A673 (cell line): ENCODE data around the gene C3. TPM values are rescaled to one million over a fixed set of nuclear protein-coding genes. Genes with fewer than 3 reads are reported as not detected.

ENCODE experiments used
- BruUV-seq: library from RNA; stranded (reverse); fragments of 400-500 nt; replicated peaks from 2 replicates; lab custom pipeline; 2021; lab: Mats Ljungman, UMichigan
- CTCF ChIA-PET: fragments of 300-600 bp; sonication (Branson Sonifier 250); formaldehyde crosslinking; loops from one replicate; lab custom pipeline; 2022; ENCODE audit warnings: antibody characterized with exemption; lab: Charles Lee
- POLR2A ChIA-PET: fragments of 300-600 bp; sonication (Branson Sonifier 250); formaldehyde crosslinking; loops from one replicate; lab custom pipeline; 2022; ENCODE audit warnings: antibody characterized with exemption; ENCODE audit not compliant: low non-redundant PET; lab: Charles Lee
- DNase-seq: peaks from one replicate; pipeline ENCODE4 v3.0.0-alpha.2; 2015; ENCODE audit warnings: low spot score
- H3K27ac ChIP-seq: fragments of 200-600 bp; sonication (generic); 2 replicates; pipeline ENCODE4 v1.5.1; 2016; ENCODE audit warnings: mixed run types, low read depth, mild to moderate bottlenecking, mixed read lengths, antibody characterized with exemption, low read length; ENCODE audit not compliant: poor library complexity, severe bottlenecking
- H3K27me3 ChIP-seq: fragments of 200-600 bp; sonication (generic); replicated peaks from 2 replicates; pipeline ENCODE4 v1.6.1; 2017; ENCODE audit warnings: mixed run types, low read depth, mild to moderate bottlenecking, mixed read lengths, antibody characterized with exemption, low read length; ENCODE audit not compliant: insufficient read depth, poor library complexity
- H3K36me3 ChIP-seq: fragments of 200-600 bp; sonication (generic); 2 replicates; pipeline ENCODE4 v1.6.1; 2016; ENCODE audit warnings: mixed run types, mild to moderate bottlenecking, mixed read lengths, antibody characterized with exemption, low read length; ENCODE audit not compliant: insufficient read depth, poor library complexity, severe bottlenecking
- H3K4me1 ChIP-seq: fragments of 200-600 bp; sonication (generic); 2 replicates; pipeline ENCODE4 v1.6.1; 2017; ENCODE audit warnings: mixed run types, mild to moderate bottlenecking, mixed read lengths, antibody characterized with exemption, low read length; ENCODE audit not compliant: insufficient read depth, poor library complexity, severe bottlenecking
- H3K4me3 ChIP-seq: fragments of 200-600 bp; sonication (generic); 2 replicates; pipeline ENCODE4 v1.5.1; 2016; ENCODE audit warnings: low read depth, mixed run types, mild to moderate bottlenecking, mixed read lengths, low read length; ENCODE audit not compliant: poor library complexity, severe bottlenecking
- H3K9me3 ChIP-seq: fragments of 200-600 bp; sonication (generic); 2 replicates; pipeline ENCODE4 v1.6.1; 2016; ENCODE audit warnings: mixed run types, low read depth, mild to moderate bottlenecking, mixed read lengths, antibody characterized with exemption, low read length; ENCODE audit not compliant: poor library complexity, severe bottlenecking
- EZH2 ChIP-seq: fragments of 200-600 bp; sonication (generic); IDR thresholded peaks from 2 replicates; pipeline ENCODE4 v1.6.1; 2017; ENCODE audit warnings: borderline replicate concordance, low read depth, mild to moderate bottlenecking, mixed read lengths, antibody characterized with exemption, low read length; ENCODE audit not compliant: poor library complexity, severe bottlenecking
- intact Hi-C: fragments of 100-400 bp; cut with micrococcal nuclease; formaldehyde crosslinking; loops from one replicate; pipeline ENCODE4 v1.10.0; 2022; ENCODE audit not compliant: unreplicated experiment
- total RNA-seq: library from RNA; stranded (reverse); gene quantifications from 2 replicates; pipeline ENCODE4 v1.2.3, GENCODE V29; 2021
- TF ChIP-seq, protein P1 (sequence below): fragments of 300-800, 200-600 bp; sonication (generic); conservative IDR thresholded peaks from 2 replicates; pipeline ENCODE4 v1.5.1; 2017; ENCODE audit warnings: low read depth, mild to moderate bottlenecking, antibody characterized with exemption, low read length, moderate library complexity, mixed read lengths

C3 gene
- total RNA-seq, 1 experiment from 2014 or later: 1.8 TPM

DNA sequence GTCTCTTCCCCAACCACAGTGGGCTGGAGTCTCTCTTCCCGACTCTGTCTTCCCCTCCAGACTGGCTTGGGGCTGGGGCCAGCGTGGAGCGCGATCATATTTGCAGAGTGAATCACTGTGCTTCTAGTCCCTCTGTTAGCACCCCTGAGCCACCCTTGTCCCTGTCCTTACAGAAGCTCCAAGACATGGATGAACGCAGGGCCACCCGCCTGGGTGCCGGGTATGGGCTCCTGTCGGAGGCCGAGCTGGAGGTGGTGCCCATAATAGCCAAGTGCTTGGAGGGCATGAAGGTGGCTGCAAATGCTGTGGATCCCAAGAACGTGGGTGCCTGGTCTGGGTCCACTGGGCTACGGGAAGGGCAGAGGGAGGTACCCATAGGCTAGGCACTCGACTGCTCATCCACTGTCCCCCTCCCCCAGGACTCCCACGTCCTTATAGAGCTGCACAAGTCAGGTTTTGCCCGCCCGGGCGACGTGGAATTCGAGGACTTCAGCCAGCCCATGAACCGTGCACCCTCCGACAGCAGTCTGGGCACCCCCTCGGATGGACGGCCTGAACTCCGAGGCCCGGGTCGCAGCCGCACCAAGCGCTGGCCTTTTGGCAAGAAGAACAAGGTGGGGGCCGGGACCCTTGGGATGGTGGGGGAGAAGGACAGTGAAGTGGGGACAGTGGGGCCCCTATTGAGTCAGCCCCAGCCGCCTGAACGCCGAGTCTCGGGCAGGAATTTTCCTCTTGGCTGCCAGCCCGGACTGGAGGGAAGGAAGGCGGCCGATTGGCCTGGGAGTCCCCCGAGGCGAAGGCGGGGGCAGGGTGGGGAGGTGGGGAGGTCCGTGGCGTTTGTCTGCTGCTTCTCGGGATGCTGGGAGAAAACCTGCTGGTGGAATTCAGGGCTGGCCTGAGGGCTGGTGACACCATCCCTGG lies 24.2 kb upstream of the C3 start:
- TF ChIP-seq, protein P1, sequence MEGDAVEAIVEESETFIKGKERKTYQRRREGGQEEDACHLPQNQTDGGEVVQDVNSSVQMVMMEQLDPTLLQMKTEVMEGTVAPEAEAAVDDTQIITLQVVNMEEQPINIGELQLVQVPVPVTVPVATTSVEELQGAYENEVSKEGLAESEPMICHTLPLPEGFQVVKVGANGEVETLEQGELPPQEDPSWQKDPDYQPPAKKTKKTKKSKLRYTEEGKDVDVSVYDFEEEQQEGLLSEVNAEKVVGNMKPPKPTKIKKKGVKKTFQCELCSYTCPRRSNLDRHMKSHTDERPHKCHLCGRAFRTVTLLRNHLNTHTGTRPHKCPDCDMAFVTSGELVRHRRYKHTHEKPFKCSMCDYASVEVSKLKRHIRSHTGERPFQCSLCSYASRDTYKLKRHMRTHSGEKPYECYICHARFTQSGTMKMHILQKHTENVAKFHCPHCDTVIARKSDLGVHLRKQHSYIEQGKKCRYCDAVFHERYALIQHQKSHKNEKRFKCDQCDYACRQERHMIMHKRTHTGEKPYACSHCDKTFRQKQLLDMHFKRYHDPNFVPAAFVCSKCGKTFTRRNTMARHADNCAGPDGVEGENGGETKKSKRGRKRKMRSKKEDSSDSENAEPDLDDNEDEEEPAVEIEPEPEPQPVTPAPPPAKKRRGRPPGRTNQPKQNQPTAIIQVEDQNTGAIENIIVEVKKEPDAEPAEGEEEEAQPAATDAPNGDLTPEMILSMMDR: no peak
- TF ChIP-seq EZH2: no peak
- CTCF ChIA-PET: interaction anchor here (1.2 kb wide), 1 partner anchor 119 kb away, joined by 4 read pairs; no protein-coding TSS in a partner anchor
- POLR2A ChIA-PET: no interaction called here
- Histone ChIP-seq H3K9me3 (no peaks in the 10 kb centered on the region), H3K27ac (peak overlapping the region; percentile 87), H3K27me3 (no peaks in the 10 kb centered on the region), H3K4me1 (peaks cover 29% of the 10 kb centered on the region), H3K4me3 (peak overlapping the region; percentile 11), H3K36me3 (peaks cover 72% of the 10 kb centered on the region)
- peak; percentile 86 for DNase-seq
- intact Hi-C loops: no loop called here
- no TSS peak for BruUV-seq

DNA sequence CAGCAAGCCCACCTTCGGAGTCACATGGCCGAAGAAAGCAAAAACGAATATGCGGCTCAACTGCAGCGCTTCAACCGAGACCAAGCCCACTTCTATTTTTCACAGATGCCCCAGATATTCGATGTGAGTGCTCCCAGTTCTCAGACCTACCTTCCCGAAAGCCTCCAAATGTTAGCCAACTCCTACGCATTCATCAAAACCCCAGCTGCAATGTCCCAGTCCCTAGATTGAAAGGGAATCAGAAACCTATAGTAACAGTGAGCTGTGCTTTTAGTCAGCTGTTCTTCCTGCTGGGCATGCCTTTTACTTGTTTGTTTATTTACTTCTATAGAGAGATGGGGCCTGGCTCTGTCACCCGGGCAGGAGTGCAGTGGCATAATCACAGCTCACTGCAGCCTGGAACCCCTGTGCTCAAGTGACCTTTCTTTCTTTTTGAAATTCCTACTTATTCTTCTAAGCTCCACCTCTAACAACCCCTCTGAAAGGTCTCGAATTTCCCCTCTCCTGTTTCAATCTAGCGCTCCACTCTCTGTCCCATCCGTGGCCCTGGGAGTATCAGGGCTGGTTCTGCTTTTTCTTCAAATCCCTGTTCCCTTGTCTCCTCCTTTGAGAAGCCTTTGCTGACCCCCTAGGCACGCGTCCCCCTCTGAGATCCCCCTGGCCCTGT lies 23.4 kb upstream of the C3 start:
- Histone ChIP-seq H3K36me3 (peaks cover 64% of the 10 kb centered on the region), H3K4me1 (peaks cover 33% of the 10 kb centered on the region), H3K27me3 (no peaks in the 10 kb centered on the region), H3K27ac (peak overlapping the region; percentile 87), H3K4me3 (no peak overlapping the region), H3K9me3 (no peaks in the 10 kb centered on the region)
- DNase-seq: peak; percentile 25
- BruUV-seq: no TSS peak
- CTCF ChIA-PET: interaction anchor here (1.2 kb wide), 1 partner anchor 119 kb away, joined by 4 read pairs; no protein-coding TSS in a partner anchor
- intact Hi-C loops: no loop called here
- POLR2A ChIA-PET: no interaction called here
- TF ChIP-seq, protein P1: no peak
- no peak for TF ChIP-seq EZH2

DNA sequence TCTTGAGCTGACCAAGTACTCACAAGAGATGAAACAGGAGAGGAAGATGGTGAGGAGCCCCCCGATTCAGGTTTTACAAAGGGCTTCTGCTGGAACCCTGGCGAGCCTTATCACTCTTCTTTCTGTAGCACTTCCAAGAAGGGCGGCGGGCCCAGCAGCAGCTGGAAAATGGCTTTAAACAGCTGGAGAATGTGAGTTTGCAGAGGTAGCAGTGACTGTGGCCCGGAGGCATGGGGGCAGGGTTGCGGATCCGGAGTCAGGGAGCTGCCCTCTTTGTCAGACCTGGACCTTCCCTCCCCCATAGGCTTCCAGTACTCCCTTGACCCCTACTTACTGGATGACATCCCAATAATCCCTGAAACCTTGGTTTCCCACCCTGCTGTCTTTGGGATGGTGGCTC lies 22.6 kb upstream of the C3 start:
- no TSS peak for BruUV-seq
- ChIA-PET POLR2A (no interaction called here), CTCF (no interaction called here)
- Histone ChIP-seq H3K27me3 (no peaks in the 10 kb centered on the region), H3K36me3 (peaks cover 56% of the 10 kb centered on the region), H3K27ac (peak overlapping the region; percentile 16), H3K4me1 (peaks cover 41% of the 10 kb centered on the region), H3K4me3 (no peak overlapping the region), H3K9me3 (no peaks in the 10 kb centered on the region)
- intact Hi-C loops: no loop called here
- TF ChIP-seq, protein P1: no peak
- no peak for TF ChIP-seq EZH2
- no peak for DNase-seq
